Epithelial cell of proximal tubule (primary cell): ENCODE measurements around the gene LYPD4. TPM values are rescaled to one million over a fixed set of nuclear protein-coding genes. Genes with fewer than 3 reads are reported as not detected.

Experiments used
- DNase-seq: peaks from one replicate; pipeline ENCODE4 v3.0.0-alpha.2; 2011; ENCODE audit warnings: low read depth
- H3K4me3 ChIP-seq: 2 replicates; pipeline ENCODE4 v1.5.1; 2011; ENCODE audit warnings: low read depth, mild to moderate bottlenecking, low read length
- total RNA-seq: library from RNA; depleted of rRNA; stranded (reverse); fragments of >200 nt; gene quantifications from 2 replicates; pipeline ENCODE4 v1.2.3, GENCODE V29; 2015
- TF ChIP-seq, protein P1 (sequence below): conservative IDR thresholded peaks from 2 replicates; pipeline ENCODE4 v1.5.1; 2012; ENCODE audit warnings: low read depth, mild to moderate bottlenecking, low read length

The LYPD4 gene
- total RNA-seq, 1 donor from 2014 or later, result not detected

DNA sequence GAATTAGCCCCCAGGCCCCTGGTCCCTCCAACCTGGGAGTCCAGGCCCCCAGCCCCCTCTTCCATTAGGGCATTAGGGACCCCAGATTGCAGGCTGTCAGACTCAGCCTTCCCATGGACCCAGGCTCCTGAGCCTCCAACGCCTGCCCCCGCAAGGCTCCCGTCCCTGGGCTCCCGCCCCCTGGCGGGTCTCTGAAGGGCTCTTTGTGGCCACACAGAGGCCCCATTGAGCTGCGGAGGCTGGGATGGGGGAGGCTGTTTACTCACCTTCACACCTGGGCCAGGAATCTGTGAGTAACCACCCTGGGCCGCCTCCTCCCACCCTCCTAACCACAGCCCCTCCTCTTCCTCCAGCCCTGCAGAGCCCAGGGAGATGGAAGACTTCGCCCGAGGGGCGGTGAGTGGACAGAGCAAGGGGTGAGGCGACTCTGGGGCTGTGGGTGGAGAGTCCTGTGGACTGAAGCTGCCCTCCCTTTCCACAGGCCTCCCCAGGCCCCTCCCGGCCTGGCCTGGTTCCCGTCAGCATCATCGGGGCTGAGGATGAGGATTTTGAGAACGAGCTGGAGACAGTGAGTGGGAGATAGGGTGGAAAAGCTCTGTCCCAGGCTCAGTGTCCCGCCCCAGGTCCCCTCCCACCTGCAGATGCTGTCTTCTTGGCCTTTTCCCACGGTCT lies 43.4 kb upstream of the LYPD4 start:
- no peak for DNase-seq
- TF ChIP-seq, protein P1, sequence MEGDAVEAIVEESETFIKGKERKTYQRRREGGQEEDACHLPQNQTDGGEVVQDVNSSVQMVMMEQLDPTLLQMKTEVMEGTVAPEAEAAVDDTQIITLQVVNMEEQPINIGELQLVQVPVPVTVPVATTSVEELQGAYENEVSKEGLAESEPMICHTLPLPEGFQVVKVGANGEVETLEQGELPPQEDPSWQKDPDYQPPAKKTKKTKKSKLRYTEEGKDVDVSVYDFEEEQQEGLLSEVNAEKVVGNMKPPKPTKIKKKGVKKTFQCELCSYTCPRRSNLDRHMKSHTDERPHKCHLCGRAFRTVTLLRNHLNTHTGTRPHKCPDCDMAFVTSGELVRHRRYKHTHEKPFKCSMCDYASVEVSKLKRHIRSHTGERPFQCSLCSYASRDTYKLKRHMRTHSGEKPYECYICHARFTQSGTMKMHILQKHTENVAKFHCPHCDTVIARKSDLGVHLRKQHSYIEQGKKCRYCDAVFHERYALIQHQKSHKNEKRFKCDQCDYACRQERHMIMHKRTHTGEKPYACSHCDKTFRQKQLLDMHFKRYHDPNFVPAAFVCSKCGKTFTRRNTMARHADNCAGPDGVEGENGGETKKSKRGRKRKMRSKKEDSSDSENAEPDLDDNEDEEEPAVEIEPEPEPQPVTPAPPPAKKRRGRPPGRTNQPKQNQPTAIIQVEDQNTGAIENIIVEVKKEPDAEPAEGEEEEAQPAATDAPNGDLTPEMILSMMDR, result peak; percentile 14
- H3K4me3 ChIP-seq, result no peak overlapping the region

DNA sequence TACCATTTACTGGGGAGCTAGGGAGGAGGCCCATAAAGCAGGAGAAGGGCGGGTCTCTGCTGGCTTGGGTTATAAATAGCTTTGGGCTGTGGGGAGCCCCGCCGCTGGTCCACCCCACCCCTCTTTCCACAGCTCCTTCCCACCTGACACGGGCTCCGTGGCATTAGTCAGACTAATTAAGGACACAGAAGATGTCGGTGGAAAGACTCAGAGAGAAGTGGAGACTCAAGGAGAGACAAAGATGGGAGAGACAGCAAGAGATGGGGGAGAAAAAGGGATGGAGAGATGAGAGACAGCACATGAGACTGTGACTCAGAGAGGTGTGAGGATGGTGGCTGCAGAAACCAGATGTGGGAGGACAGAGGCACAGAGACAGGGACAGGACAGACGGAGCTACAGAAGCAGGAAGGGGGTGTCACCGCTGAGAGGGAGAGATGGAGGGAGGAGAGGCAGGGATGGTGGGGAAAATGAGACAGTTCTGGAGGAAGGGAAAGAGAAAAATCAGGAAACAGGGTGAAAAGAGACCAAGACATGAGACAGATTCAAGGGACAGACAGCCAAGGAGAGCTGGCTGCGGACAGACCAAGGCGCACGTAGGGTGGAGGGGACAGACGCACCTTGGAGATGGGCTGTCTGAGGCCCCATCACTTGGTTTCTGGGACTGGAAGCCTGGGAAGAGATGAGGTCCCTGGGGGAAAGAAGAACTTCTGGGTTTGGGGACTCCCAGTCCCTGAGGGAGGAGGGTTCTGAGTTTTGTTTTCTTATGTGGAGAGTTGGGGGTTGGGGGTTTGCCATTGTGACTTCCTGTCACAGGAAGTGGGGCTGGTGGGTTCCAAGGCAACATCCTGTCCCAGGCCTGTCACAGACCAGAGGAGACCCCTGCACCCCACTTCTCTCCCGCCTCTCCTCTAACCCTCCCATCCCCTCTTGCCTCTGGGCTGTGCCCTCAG lies 42.6 kb upstream of the LYPD4 start:
- DNase-seq, result no peak
- TF ChIP-seq, protein P1, result no peak
- no peak overlapping the region for H3K4me3 ChIP-seq

DNA sequence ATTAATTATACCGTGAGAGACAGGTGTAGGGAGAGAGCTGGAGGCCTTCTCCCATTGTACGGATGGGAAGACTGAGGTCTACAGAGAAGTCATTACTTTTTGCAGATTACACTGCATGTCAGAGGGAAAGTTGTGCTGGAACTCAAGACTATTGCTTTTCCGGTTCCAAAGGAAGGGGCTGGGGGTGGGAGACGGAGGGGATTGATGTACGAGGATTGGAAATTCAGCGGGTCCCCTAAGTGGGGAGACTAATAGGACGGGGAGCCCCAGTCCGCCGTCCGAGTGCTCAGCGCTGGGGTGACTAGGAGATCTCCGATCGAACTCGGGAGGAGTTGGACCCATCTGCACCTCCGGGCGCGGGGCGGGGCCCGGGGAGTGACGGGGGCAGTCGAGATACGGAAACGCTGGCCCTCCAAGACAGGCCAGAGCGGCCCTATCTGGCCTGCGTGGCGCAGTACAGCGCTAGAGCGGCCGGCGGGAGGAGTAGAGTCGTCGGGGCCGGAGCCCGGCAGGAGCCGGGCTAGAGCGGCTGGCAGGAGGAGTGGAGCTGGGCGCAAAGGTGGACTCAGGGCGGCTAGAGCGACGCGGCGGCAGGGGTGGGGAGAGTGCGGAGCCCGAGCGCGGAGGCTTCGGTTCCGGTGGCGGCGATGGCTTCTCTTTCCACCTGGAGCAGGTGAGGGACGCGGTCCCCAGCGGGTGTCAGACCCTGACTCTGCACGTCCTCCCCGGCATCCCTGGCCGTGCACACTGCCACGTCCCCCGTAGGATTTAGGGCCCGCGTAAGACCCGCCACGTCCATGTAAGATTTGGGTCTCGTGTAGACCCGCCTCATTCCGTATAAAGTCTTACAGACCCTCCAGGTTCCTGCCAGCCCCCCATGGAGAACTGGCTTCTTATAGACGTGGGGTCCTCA lies 39.6 kb upstream of the LYPD4 start:
- DNase-seq, result peak; percentile 52
- peak overlapping the region; percentile 98 for H3K4me3 ChIP-seq
- TF ChIP-seq, protein P1, result peak; percentile 9

DNA sequence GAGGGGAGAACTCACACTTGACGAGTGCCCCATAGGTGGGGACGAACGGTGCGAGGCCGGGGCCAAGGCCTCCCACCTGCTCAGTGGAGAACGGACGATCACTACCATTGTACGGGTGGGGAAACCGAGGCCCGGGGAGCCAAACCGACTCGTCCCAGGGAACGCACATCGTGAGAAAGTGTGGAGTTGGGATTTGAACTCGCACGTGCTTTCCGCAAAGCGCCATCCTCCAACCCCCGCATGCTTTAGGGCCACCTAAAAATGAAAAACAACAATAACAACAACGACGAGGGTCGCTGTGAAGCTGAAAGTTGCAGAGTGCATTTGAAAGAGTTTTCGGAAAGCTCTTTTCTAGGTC lies 39.0 kb upstream of the LYPD4 start:
- TF ChIP-seq, protein P1, result no peak
- DNase-seq, result no peak
- H3K4me3 ChIP-seq, result peak overlapping the region; percentile 98

DNA sequence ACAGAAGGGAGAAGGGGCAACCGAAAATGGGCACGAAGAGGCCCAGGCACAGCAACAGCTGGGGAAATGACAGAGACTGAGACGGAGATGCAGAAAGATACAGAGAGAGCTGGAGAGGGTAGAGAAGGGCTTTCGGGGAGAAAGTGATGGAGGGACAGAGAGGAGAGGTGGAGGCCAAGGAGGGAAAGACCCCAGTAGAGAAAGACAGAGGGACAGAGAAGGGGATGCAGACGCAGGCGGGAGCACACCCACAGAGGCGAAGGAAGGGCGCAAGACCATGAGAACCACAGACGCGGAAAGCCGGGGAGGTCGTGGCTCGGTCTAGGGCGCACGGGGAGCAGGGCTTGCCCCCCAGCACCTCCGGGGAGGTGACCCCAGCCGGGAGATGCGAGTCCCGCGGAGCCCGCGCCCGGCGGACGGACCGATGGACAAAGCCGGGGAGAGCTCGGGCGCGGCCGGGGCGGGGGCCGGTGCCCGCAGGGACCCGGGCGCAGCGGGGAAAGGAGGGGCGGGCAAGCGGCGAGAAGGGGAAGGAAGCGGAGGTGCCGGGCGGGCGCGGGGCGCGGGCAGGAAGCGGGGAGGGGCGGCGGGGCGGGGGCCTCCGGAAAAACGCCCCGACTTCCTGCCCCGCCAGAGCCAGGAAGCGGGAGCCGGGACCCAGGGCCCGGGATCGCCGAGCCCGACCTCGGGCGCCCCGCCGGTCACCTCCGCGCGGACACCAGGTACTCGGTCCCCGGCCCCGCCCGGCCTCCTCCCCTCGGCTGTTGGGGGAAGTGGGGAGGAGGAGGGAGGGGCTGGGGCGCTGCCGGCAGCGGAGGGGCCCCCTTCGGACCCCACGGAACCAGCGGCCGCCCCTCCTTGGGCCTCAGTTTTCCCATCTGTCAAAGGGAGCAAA lies 38.3 kb upstream of the LYPD4 start, which contains the start of gene ARHGEF1:
Gene ARHGEF1 (plus strand): TSS at position 617 of the 895 bp plus-strand sequence. CDS start 4,899 bp downstream, outside the sequence.
- TF ChIP-seq, protein P1, result no peak
- H3K4me3 ChIP-seq, result peak within 1 kb of the TSS; percentile 98
- no peak for DNase-seq

DNA sequence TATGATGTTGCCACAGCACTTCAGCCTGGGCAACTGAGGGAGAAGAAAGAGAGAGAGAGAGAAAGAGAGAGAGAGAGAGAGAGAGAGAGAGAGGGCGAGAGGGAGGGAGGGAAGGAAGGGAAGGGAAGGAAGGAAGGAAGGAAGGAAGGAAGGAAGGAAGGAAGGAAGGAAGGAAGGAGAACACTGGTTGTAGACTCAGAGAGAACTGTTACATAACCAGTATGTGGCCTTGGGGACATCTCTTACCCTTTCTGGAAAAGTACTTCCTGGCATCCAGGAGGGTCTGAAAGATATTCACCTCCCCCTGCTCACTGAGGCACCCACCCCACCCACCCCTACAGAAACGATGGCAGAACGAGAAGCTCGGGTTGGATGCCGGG lies 35.8 kb upstream of the LYPD4 start:
- no peak for DNase-seq
- TF ChIP-seq, protein P1, result no peak

More for the DNA sequence above, 35.8 kb upstream of the LYPD4 start:
- H3K4me3 ChIP-seq, result no peak overlapping the region
